CD4-positive, alpha-beta T cell (primary cell): ENCODE results near the gene PEX5. TPM values are rescaled to one million over a fixed set of nuclear protein-coding genes. Genes with fewer than 3 reads are reported as not detected.
"Not testable (repeated sequence)": the region's sequence is repeated elsewhere in the genome, so short reads cannot be mapped to it uniquely, and the experiment has no call there.

Source experiments
- ATAC-seq: fragments of 200-7000 bp; cut with Tn5 transposase; one replicate; pipeline ENCODE4 v1.10.0; 2022; ENCODE audit warnings: mild to moderate bottlenecking; ENCODE audit not compliant: poor library complexity
- CTCF ChIA-PET: fragments of 350-600 bp; sonication (Branson Sonifier 250); formaldehyde crosslinking; loops from one replicate; lab custom pipeline; 2021; ENCODE audit warnings: antibody characterized with exemption, inconsistent platforms; lab: Charles Lee
- POLR2A ChIA-PET: fragments of 350-600 bp; sonication (Branson Sonifier 250); formaldehyde crosslinking; loops from one replicate; lab custom pipeline; 2021; ENCODE audit warnings: antibody characterized with exemption, inconsistent platforms; lab: Charles Lee
- DNase-seq, 14 experiments: peaks; one replicate each; pipeline ENCODE4 v3.0.0-alpha.2; 2013 to 2020; ENCODE audit warnings: mixed read lengths in 2 of 14
- H3K27ac ChIP-seq, 2 donors: one replicate each; pipeline versions ENCODE4 v1.5.1 to v1.7.0; 2013; ENCODE audit warnings: low read length in 2 of 2, low read depth in 1 of 2, mild to moderate bottlenecking in 1 of 2
- H3K27me3 ChIP-seq, 2 experiments: 1 replicate in 1 of 2; 2 replicates in 1 of 2; pipeline versions ENCODE4 v1.6.1 to v1.7.0; 2013; ENCODE audit warnings: low read length in 2 of 2, control low read depth in 1 of 2, mild to moderate bottlenecking in 1 of 2, moderate library complexity in 1 of 2; ENCODE audit not compliant: insufficient read depth in 2 of 2, control insufficient read depth in 1 of 2
- H3K36me3 ChIP-seq: one replicate; pipeline ENCODE4 v1.6.1; 2013; ENCODE audit warnings: low read length, control low read depth; ENCODE audit not compliant: insufficient read depth
- H3K4me1 ChIP-seq: one replicate; pipeline ENCODE4 v1.6.1; 2013; ENCODE audit warnings: low read length, control low read depth; ENCODE audit not compliant: insufficient read depth
- H3K4me3 ChIP-seq: one replicate; pipeline ENCODE4 v1.5.1; 2013; ENCODE audit warnings: mild to moderate bottlenecking, low read length, moderate library complexity
- H3K9me3 ChIP-seq, 2 experiments: 1 replicate in 1 of 2; 2 replicates in 1 of 2; pipeline versions ENCODE4 v1.6.1 to v1.7.0; 2013; ENCODE audit warnings: low read length in 2 of 2, mild to moderate bottlenecking in 2 of 2, control low read depth in 1 of 2, moderate library complexity in 1 of 2; ENCODE audit not compliant: control insufficient read depth in 1 of 2, insufficient read depth in 1 of 2
- H3K27ac Mint-ChIP-seq: one replicate; pipeline ENCODE4 v1.8.0; 2020; ENCODE audit warnings: mixed read lengths
- H3K27me3 Mint-ChIP-seq: one replicate; pipeline ENCODE4 v1.8.0; 2021; ENCODE audit warnings: mixed read lengths
- H3K36me3 Mint-ChIP-seq: one replicate; pipeline ENCODE4 v1.8.0; 2021; ENCODE audit warnings: low read depth, mixed read lengths
- H3K4me1 Mint-ChIP-seq: one replicate; pipeline ENCODE4 v1.8.0; 2021; ENCODE audit warnings: low read depth, mixed read lengths
- H3K4me3 Mint-ChIP-seq: one replicate; pipeline ENCODE4 v1.8.0; 2020; ENCODE audit warnings: mild to moderate bottlenecking, mixed read lengths
- H3K9me3 Mint-ChIP-seq: one replicate; pipeline ENCODE4 v1.8.0; 2020; ENCODE audit warnings: mixed read lengths
- intact Hi-C, 2 experiments: fragments of 100-400 bp; cut with DNase I in 1 of 2; cut with micrococcal nuclease in 1 of 2; formaldehyde crosslinking; loops; one replicate each; pipeline versions ENCODE4 v1.15.1 to v1.9.0; 2023 to 2025; cut with DNase I, micrococcal nuclease
- total RNA-seq, 174 experiments: library from RNA in 2 of 174; stranded (reverse) in 2 of 174; gene quantifications; one replicate each; pipeline ENCODE4 v1.2.3 and lab custom pipeline; 2021 to 2026
- TF ChIP-seq, protein P1 (sequence below): fragments of 200-600 bp; IDR thresholded peaks from one replicate; pipeline ENCODE4 v1.8.0; 2022; ENCODE audit warnings: antibody characterized with exemption, mild to moderate bottlenecking

PEX5 gene
- total RNA-seq, 2 experiments from 2014 or later: 22.9 TPM

GRCh38 chr12:7241404-7242005, 52.0 kb downstream of the PEX5 start:
- Mint-ChIP-seq H3K9me3 (peaks cover 6% of the 10 kb centered on the region), H3K4me1 (no peaks in the 10 kb centered on the region), H3K27me3 (peaks cover 18% of the 10 kb centered on the region), H3K36me3 (no peaks in the 10 kb centered on the region), H3K4me3 (no peak overlapping the region), H3K27ac (no peak overlapping the region)
- POLR2A ChIA-PET: no interaction called here
- Histone ChIP-seq H3K27me3 (peaks cover 0 to 3% of the 10 kb centered on the region in 2 experiments), H3K4me3 (no peak overlapping the region), H3K36me3 (no peaks in the 10 kb centered on the region), H3K27ac (no peak overlapping the region), H3K4me1 (no peaks in the 10 kb centered on the region), H3K9me3 (no peaks in the 10 kb centered on the region)
- DNase-seq (no peak), ATAC-seq (no peak)
- intact Hi-C loops: no loop called here
- CTCF ChIA-PET: no interaction called here
- TF ChIP-seq, protein P1, sequence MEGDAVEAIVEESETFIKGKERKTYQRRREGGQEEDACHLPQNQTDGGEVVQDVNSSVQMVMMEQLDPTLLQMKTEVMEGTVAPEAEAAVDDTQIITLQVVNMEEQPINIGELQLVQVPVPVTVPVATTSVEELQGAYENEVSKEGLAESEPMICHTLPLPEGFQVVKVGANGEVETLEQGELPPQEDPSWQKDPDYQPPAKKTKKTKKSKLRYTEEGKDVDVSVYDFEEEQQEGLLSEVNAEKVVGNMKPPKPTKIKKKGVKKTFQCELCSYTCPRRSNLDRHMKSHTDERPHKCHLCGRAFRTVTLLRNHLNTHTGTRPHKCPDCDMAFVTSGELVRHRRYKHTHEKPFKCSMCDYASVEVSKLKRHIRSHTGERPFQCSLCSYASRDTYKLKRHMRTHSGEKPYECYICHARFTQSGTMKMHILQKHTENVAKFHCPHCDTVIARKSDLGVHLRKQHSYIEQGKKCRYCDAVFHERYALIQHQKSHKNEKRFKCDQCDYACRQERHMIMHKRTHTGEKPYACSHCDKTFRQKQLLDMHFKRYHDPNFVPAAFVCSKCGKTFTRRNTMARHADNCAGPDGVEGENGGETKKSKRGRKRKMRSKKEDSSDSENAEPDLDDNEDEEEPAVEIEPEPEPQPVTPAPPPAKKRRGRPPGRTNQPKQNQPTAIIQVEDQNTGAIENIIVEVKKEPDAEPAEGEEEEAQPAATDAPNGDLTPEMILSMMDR: no peak

- H3K36me3 Mint-ChIP-seq: no peaks in the 10 kb centered on the region
- POLR2A ChIA-PET: no interaction called here
Observed at GRCh38 chr12:7242176-7243101, 53.0 kb downstream of the PEX5 start.

GRCh38 chr12:7251328-7251996, 62.0 kb downstream of the PEX5 start:
- H3K4me1 Mint-ChIP-seq, CTCF ChIA-PET, intact Hi-C loops, ATAC-seq, DNase-seq, POLR2A ChIA-PET, H3K27me3 ChIP-seq, H3K4me3 ChIP-seq, H3K27ac ChIP-seq, H3K4me3 Mint-ChIP-seq, H3K9me3 Mint-ChIP-seq, H3K36me3 Mint-ChIP-seq, H3K4me1 ChIP-seq, H3K9me3 ChIP-seq, H3K27ac Mint-ChIP-seq, H3K36me3 ChIP-seq: not testable (repeated sequence)
- peaks cover 12% of the 10 kb centered on the region for H3K27me3 Mint-ChIP-seq

More at GRCh38 chr12:7242176-7243101, 53.0 kb downstream of the PEX5 start:
- Mint-ChIP-seq H3K4me3 (no peak overlapping the region), H3K4me1 (no peaks in the 10 kb centered on the region), H3K27me3 (peaks cover 19% of the 10 kb centered on the region), H3K9me3 (peaks cover 6% of the 10 kb centered on the region), H3K27ac (no peak overlapping the region)
- H3K27ac ChIP-seq: no peak overlapping the region
- TF ChIP-seq, protein P1: no peak
- H3K4me3 ChIP-seq: no peak overlapping the region
- H3K4me1 ChIP-seq: no peaks in the 10 kb centered on the region
- H3K9me3 ChIP-seq: no peaks in the 10 kb centered on the region
- no peaks in the 10 kb centered on the region for H3K36me3 ChIP-seq
- intact Hi-C loops: no loop called here
- CTCF ChIA-PET: no interaction called here
- ATAC-seq (no peak), DNase-seq (no peak)
- H3K27me3 ChIP-seq: peaks cover 0 to 3% of the 10 kb centered on the region in 2 experiments
